ENCODE data around the gene GREB1L.
"Not testable (repeated sequence)": the region's sequence is repeated elsewhere in the genome, so short reads cannot be mapped to it uniquely, and the experiment has no call there.

Gene GREB1L

DNA sequence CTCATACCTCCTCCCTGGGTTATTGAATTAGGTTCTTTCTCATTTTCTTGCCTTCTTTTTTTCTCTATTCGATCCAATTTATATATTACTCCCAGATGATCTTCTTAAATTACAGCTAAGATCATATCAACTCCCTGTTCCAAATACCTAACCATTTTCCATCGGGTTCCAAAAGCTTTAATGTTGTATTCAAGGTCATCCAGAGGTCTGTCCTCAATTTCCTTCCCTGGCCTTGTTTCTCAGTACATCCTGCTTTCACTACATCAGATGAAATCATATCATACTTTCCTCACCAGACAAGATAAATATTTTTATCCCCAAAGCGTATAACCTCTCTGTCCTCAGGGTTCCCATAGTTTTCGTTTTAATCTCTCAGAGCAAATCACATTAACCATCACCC lies 36.3 kb upstream of the GREB1L start:
- Histone ChIP-seq H3K9me2 (replicated peaks; ENCODE audit: insufficient read depth, low read length) (no peaks in the 10 kb centered on the region), H3K79me2 (ENCODE audit: low read length) (no peaks in the 10 kb centered on the region), H2AFZ (ENCODE audit: low read length) (no peak overlapping the region), H3K9ac (ENCODE audit: low read length) (no peak overlapping the region), H3K36me3 (replicated peaks; ENCODE audit: insufficient read depth, low read length) (no peaks in the 10 kb centered on the region), H3K4me1 (ENCODE audit: low read length) (no peaks in the 10 kb centered on the region), H3K4me3 (ENCODE audit: low read length) (no peak overlapping the region), H4K20me1 (ENCODE audit: insufficient read depth, low read length) (no peaks in the 10 kb centered on the region), H3F3A (ENCODE audit: insufficient read depth, low read length) (no peaks in the 10 kb centered on the region), H3K27me3 (replicated peaks; ENCODE audit: insufficient read depth, low read length) (no peaks in the 10 kb centered on the region), H3K27ac (ENCODE audit: low read length) (no peak overlapping the region), H3K4me2 (ENCODE audit: low read depth, low read length) (no peak overlapping the region), H3K9me3 (replicated peaks; ENCODE audit: insufficient read depth, low read length) (no peaks in the 10 kb centered on the region)
- TF ChIP-seq EZH2 (optimal IDR thresholded peaks at IDR 0.05; ENCODE audit: low read depth, low read length) (no peak), EZH2phosphoT487 (IDR thresholded peaks at IDR 0.05; ENCODE audit: low read length) (no peak)
- TF ChIP-seq, protein P1, sequence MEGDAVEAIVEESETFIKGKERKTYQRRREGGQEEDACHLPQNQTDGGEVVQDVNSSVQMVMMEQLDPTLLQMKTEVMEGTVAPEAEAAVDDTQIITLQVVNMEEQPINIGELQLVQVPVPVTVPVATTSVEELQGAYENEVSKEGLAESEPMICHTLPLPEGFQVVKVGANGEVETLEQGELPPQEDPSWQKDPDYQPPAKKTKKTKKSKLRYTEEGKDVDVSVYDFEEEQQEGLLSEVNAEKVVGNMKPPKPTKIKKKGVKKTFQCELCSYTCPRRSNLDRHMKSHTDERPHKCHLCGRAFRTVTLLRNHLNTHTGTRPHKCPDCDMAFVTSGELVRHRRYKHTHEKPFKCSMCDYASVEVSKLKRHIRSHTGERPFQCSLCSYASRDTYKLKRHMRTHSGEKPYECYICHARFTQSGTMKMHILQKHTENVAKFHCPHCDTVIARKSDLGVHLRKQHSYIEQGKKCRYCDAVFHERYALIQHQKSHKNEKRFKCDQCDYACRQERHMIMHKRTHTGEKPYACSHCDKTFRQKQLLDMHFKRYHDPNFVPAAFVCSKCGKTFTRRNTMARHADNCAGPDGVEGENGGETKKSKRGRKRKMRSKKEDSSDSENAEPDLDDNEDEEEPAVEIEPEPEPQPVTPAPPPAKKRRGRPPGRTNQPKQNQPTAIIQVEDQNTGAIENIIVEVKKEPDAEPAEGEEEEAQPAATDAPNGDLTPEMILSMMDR (IDR thresholded peaks at IDR 0.05; ENCODE audit: low read length), result no peak
- DNase-seq, result no peak

DNA sequence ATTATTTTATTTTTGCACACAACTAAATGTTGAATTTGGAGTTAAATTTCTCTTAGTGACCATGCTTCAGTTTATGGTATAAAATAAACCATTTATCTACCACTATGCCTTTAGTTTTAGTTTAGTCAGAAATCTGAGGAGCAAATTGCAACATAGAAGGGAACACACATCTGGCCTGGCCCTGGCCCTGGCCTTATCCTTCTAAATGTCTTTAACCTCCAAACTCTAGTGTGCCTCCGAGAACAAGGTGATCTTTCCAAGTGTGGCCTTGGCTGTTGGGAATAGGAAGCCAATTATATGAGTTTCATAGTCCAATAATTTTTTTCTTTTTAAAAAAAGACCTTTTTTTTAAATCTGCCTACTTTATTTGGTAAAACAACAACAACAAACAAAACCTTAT lies 31.8 kb upstream of the GREB1L start:
- no peak overlapping the region for H2AFZ ChIP-seq (ENCODE audit: low read length)
- no peak for DNase-seq
- H3K9me3 ChIP-seq (replicated peaks; ENCODE audit: insufficient read depth, low read length), result no peaks in the 10 kb centered on the region
- H3K4me1 ChIP-seq (ENCODE audit: low read length), result no peaks in the 10 kb centered on the region
- H3K36me3 ChIP-seq (replicated peaks; ENCODE audit: insufficient read depth, low read length), result no peaks in the 10 kb centered on the region
- no peak overlapping the region for H3K4me3 ChIP-seq (ENCODE audit: low read length)
- no peaks in the 10 kb centered on the region for H3K27me3 ChIP-seq (replicated peaks; ENCODE audit: insufficient read depth, low read length)
- H3K9me2 ChIP-seq (replicated peaks; ENCODE audit: insufficient read depth, low read length), result no peaks in the 10 kb centered on the region
- TF ChIP-seq, protein P1 (IDR thresholded peaks at IDR 0.05; ENCODE audit: low read length), result no peak
- H3K9ac ChIP-seq (ENCODE audit: low read length), result no peak overlapping the region
- no peaks in the 10 kb centered on the region for H4K20me1 ChIP-seq (ENCODE audit: insufficient read depth, low read length)
- H3K4me2 ChIP-seq (ENCODE audit: low read depth, low read length), result no peak overlapping the region
- no peak overlapping the region for H3K27ac ChIP-seq (ENCODE audit: low read length)
- no peaks in the 10 kb centered on the region for H3K79me2 ChIP-seq (ENCODE audit: low read length)
- H3F3A ChIP-seq (ENCODE audit: insufficient read depth, low read length), result no peaks in the 10 kb centered on the region

DNA sequence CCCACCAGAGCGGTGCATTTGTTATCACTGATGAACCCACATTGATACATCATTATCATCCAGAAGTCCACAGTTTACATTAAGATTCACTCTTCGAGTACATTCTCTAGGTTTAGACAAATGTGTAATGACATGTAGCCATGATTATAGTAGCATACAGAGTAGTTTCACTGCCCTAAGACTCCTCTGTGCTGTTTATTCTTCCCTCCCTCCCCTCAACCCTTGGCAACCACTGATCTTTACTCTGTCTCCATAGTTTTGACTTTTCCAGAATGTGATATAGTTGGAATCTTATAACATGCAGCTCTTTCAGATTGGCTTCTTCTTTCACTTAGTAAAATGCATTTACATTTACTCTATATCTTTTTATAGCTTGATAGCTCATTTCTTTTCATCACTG lies 31.2 kb upstream of the GREB1L start:
- Histone ChIP-seq H3K36me3 (replicated peaks; ENCODE audit: insufficient read depth, low read length) (no peaks in the 10 kb centered on the region), H3K27me3 (replicated peaks; ENCODE audit: insufficient read depth, low read length) (no peaks in the 10 kb centered on the region), H3K9me3 (replicated peaks; ENCODE audit: insufficient read depth, low read length) (no peaks in the 10 kb centered on the region), H2AFZ (ENCODE audit: low read length) (no peak overlapping the region), H3F3A (ENCODE audit: insufficient read depth, low read length) (no peaks in the 10 kb centered on the region), H3K9me2 (replicated peaks; ENCODE audit: insufficient read depth, low read length) (no peaks in the 10 kb centered on the region), H3K79me2 (ENCODE audit: low read length) (no peaks in the 10 kb centered on the region), H3K4me2 (ENCODE audit: low read depth, low read length) (no peak overlapping the region), H3K27ac (ENCODE audit: low read length) (no peak overlapping the region), H3K4me1 (ENCODE audit: low read length) (no peaks in the 10 kb centered on the region), H3K4me3 (ENCODE audit: low read length) (no peak overlapping the region), H4K20me1 (ENCODE audit: insufficient read depth, low read length) (no peaks in the 10 kb centered on the region), H3K9ac (ENCODE audit: low read length) (no peak overlapping the region)
- no peak for DNase-seq
- TF ChIP-seq, protein P1 (IDR thresholded peaks at IDR 0.05; ENCODE audit: low read length), result no peak
- TF ChIP-seq EZH2 (optimal IDR thresholded peaks at IDR 0.05; ENCODE audit: low read depth, low read length) (no peak), EZH2phosphoT487 (IDR thresholded peaks at IDR 0.05; ENCODE audit: low read length) (no peak)

DNA sequence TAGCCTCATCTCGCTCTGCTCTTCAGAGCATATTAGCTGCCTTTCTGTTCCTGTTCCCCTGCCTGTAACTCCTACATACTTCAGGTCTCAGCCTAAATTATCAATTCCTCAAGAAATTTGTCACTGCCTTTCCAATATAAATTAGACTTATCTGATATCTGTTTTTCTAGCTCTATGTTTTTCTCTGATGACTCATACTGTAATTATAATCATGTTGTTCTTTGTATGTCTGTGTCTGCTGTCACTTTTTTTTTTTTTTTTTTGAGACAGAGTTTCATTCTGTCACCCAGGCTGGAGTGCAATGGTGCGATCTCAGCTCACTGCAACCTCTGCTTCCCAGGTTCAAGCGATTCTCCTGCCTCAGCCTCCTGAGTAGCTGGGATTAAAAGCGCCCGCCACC lies 27.6 kb upstream of the GREB1L start:
- not testable (repeated sequence) for H3K36me3 ChIP-seq (replicated peaks; ENCODE audit: insufficient read depth, low read length); H3K9me3 ChIP-seq (replicated peaks; ENCODE audit: insufficient read depth, low read length); H3K9me2 ChIP-seq (replicated peaks; ENCODE audit: insufficient read depth, low read length); H3F3A ChIP-seq (ENCODE audit: insufficient read depth, low read length); H3K4me2 ChIP-seq (ENCODE audit: low read depth, low read length); H2AFZ ChIP-seq (ENCODE audit: low read length); H3K79me2 ChIP-seq (ENCODE audit: low read length); H4K20me1 ChIP-seq (ENCODE audit: insufficient read depth, low read length); H3K4me1 ChIP-seq (ENCODE audit: low read length); H3K27me3 ChIP-seq (replicated peaks; ENCODE audit: insufficient read depth, low read length); H3K9ac ChIP-seq (ENCODE audit: low read length); H3K4me3 ChIP-seq (ENCODE audit: low read length); H3K27ac ChIP-seq (ENCODE audit: low read length); DNase-seq
